NCI-H446 (cell line): ENCODE measurements around the gene PLEK2.
A peak's percentile ranks its signal among the peaks of the same experiment; 100 is the strongest.
"Not testable (repeated sequence)": the region's sequence is repeated elsewhere in the genome, so short reads cannot be mapped to it uniquely, and the experiment has no call there.

Experiments
- DNase-seq, 2 experiments: peaks; one replicate each; lab custom pipeline; 2025; lab: John Stamatoyannopoulos, UW

The PLEK2 gene

GRCh38 chr14:67411820-67412421 is at the start of gene PLEK2:
Gene PLEK2 (minus strand): TSS chr14:67412165. CDS start chr14:67412059, 106 bp downstream.
- DNase-seq: no peak

- no peak for DNase-seq
Observed at GRCh38 chr14:67461341-67461985, 49.5 kb upstream of the PLEK2 start.

- DNase-seq: no peak
Observed at GRCh38 chr14:67459336-67459735, 47.4 kb upstream of the PLEK2 start.

GRCh38 chr14:67457782-67458181 is 45.8 kb upstream of the PLEK2 start:
- DNase-seq: no peak

- no peak for DNase-seq
Observed at GRCh38 chr14:67456732-67457131, 44.8 kb upstream of the PLEK2 start.

- no peak for DNase-seq
Observed at GRCh38 chr14:67453575-67454300, 41.8 kb upstream of the PLEK2 start.

- DNase-seq: not testable (repeated sequence)
Observed at GRCh38 chr14:67451667-67452066, 39.7 kb upstream of the PLEK2 start.

- DNase-seq: no peak
Observed at GRCh38 chr14:67449096-67449495, 37.1 kb upstream of the PLEK2 start.

- DNase-seq: no peak
Observed at GRCh38 chr14:67447033-67447381, 35.0 kb upstream of the PLEK2 start.

- DNase-seq: peak in 1 of 2 experiments; percentile 38
Observed at GRCh38 chr14:67446371-67447032, 34.5 kb upstream of the PLEK2 start.

GRCh38 chr14:67444395-67444794 is 32.4 kb upstream of the PLEK2 start:
- no peak for DNase-seq

- no peak for DNase-seq
Observed at GRCh38 chr14:67442139-67442906, 30.4 kb upstream of the PLEK2 start.

GRCh38 chr14:67441672-67442071 is 29.7 kb upstream of the PLEK2 start:
- no peak for DNase-seq

- DNase-seq: no peak
Observed at GRCh38 chr14:67441256-67441655, 29.3 kb upstream of the PLEK2 start.

- DNase-seq: no peak
Observed at GRCh38 chr14:67440513-67440912, 28.5 kb upstream of the PLEK2 start.

- no peak for DNase-seq
Observed at GRCh38 chr14:67438969-67439368, 27.0 kb upstream of the PLEK2 start.

- DNase-seq: no peak
Observed at GRCh38 chr14:67436006-67436866, 24.3 kb upstream of the PLEK2 start.

GRCh38 chr14:67435603-67436002 is 23.6 kb upstream of the PLEK2 start:
- no peak for DNase-seq

GRCh38 chr14:67432050-67432564 is 20.1 kb upstream of the PLEK2 start:
- DNase-seq: no peak

- DNase-seq: no peak
Observed at GRCh38 chr14:67429510-67430205, 17.7 kb upstream of the PLEK2 start.
